NCI-H524 (cell line): Measurements from ENCODE around the gene MSH3.
"Not testable (repeated sequence)": the region's sequence is repeated elsewhere in the genome, so short reads cannot be mapped to it uniquely, and the experiment has no call there.

Source experiments
- DNase-seq, 2 experiments: peaks; one replicate each; lab custom pipeline; 2025; lab: John Stamatoyannopoulos, UW

The MSH3 gene

DNA sequence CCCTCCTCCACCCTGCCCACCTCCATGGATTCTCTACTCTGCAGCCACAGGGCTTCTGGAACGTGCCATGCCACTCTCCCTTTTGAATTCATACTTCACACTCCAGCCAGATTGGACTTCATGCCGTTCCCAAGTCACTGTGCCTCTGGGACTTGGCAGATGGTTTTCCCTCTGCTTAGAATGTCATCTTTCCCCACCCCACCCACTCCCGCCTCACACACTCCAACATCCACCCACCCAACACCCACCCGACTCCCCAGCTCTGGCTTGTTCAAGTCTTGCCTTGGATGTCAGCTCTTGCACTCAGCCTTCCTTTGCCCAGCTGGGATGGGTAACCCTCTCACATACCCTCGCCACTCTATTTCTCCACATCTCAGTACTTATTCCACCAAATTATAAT is 142.4 kb downstream of the MSH3 start:
- peak; percentile 7 to 58 for DNase-seq

DNA sequence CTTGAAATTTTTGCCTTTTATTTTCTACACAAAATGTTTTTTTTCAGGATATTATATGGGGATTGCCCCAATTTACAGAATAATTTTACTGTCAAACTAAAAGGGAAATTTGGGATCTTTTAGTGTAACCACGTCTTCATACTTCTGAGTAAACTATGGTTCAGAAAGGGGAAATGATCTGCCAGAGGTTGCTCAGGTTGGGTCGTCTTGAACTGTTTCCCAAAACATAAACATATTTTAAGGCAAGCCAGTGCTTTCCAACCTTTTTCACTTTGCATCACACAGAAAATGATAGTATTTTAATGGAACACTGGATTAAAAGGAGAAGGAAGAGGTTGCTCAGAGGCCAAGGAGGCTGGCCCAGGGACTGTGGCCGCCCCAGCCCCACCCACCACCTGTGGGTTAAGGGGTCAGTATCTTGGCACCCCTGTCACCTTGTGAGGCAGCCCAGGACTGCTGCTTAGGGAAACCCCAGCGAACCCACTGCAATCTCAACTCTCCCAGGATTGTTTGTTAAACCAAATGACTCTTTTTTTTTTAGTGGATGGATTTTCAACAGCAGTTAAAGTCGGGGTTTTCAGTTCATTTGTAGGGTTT is 143.1 kb downstream of the MSH3 start:
- DNase-seq: no peak

DNA sequence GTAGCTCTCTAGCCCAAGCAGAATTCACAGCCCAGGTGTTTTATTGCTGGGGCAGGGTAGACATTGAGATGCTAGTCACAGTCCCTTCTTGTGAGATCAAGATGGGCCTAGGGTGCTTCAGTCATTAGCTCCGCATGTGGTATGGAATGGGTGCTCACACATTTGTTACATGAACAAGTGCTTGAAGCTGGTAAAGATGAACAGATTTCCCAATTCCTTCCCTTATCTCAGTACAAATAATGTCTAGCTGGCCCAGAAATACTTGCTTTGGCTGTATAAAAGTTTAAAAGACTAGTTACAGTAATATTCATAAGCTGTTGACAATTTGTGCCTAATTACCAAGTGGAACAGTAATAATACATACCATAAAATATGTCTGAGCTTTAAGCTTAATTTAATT is 143.7 kb downstream of the MSH3 start:
- no peak for DNase-seq

DNA sequence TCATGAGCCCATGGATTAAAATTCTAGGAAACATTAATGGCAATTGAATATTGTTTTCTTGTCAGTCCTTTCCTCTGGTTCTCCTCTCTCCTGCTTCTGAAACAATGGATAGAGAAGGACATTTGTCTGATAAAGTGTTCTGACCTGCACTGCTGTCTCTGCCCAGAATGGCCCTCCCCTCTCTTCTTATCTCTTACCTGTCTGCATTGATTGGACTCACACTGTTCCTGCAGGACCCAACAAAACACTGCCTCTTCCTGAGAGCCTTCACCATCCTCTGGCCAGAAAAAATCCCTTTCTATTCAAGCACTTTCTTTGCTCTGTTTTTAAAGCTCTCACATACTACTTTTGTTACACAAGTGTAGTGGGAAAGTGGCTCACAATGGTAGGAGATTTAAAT is 144.2 kb downstream of the MSH3 start:
- no peak for DNase-seq

DNA sequence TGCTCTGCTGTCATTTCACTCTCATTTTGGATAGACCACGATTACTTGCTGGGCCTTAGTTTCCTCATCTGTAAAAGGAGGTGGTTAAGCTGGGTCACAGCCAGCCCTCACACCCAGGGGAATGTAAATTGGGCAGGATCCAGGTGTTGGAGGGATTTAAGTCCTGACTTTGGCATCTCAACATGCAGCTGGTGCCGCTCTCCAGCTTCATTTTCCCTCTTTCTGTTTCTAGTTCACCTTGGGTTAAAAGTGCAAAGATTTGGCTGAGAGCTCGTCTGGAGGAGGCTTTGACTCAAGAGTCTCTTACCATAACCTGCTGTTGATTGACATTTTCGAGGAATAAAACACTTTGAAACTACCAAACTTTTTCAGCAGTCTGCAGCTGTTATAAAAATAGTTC is 144.6 kb downstream of the MSH3 start:
- DNase-seq: peak; percentile 65 to 70

DNA sequence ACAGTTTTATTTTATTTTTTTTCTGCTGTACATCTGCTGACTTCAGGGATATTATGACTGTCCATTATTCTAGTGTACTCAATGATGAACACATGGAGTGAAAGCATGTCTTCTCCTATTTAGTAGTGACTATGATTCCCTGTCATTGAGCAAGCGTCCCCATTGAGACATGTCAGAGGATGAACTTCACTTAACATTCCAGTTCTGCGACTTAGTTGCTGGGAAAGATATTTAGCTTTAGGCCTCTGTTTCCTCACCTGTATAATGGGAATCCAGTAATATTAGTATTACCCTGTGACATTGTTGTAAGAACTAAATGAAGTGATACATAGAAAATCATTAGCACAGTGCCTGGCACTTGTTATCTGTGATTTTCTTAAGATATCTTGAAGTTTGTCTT is 145.1 kb downstream of the MSH3 start:
- no peak for DNase-seq

DNA sequence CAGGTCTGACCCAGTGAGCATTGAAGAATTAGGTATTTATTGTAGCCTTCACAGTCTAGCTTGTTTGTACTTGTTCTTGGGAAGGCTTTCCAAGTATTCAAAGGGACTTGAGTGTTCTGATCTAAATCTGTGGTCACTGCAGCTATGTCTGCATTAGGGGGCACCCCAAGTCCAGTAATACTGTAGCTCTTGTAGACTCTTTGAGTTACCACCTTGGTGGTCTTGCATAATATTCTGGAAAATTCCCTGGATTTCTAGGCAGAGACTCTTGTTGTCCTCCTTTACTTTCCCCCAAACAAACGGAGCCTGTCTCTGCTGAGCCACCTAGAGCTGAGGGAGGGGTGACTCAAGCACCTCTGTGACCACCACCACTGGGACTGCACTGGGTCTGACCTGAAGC is 149.9 kb downstream of the MSH3 start:
- DNase-seq: no peak

DNA sequence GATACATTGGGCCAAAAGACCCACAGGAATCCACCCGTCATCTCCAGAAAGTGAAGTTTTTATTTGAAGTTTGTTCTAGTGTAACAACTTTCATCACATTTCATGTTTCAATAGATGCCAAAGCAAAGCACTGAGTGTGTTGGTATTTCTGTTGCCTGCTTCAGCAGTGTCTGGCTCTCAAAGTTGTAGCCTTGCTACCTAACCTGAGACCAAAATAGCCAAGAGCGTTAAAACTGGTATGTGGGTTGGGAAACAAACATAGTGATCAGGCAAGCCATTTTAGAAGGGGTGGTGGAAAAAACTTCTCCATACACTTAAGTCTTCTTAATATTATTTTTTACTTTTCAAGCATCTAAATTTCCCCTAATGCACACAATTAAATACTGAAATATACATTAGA is 150.6 kb downstream of the MSH3 start:
- DNase-seq: no peak

DNA sequence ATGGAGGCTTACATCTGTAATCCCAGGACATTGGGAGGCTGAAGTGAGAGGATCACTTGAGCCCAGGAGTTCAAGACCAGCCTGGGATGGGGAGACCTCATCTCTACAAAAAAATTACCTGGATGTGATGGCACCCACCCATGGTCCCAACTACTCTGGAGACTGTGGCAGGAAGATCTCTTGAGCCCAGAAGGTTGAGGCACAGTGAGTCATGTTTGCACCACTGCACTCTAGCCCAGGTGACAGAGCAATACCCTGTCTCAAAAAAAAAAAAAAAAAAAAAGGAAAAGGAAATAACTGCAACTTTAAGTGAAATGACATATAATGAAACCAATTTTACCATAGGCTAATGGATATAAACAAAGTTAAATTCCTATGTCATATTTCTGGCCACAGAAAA is 152.5 kb downstream of the MSH3 start:
- DNase-seq: no peak

DNA sequence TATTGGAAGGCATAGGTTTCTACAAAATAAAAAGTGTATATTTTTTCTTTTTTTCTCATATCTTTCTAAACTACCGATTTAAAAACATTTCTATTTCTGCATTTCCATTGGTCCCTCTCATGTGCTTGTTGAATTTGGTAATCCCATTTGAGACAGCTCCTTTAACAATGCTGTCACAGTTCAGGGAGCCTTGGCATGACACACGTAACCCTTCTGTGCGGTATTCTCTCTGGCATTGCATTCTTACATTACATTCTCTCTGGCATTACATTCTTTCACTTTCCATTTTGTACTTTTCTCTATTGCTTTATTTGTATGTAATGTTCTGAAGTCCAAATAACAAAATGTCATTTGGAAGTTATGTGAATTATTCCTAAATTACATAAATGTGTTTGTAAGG is 155.0 kb downstream of the MSH3 start:
- peak in 1 of 2 experiments; percentile 8 for DNase-seq

DNA sequence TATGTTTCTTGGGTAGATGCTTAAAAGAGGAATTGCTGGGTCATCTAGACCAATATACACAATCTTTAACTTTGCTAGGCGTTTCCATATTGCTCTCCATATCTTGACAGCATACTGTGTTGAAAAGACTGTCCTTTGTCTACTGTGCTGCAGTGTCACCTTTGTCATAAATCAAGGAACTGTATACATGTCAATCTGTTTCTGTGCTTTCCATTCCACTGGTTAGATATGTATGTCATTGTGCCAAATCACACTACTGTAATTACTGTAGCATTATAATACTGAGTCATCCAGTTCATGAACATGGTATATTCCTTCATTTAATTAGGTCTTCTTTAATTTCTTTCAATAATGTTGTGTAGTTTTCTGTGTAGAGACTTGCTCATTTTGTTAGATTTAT is 156.0 kb downstream of the MSH3 start:
- no peak for DNase-seq

DNA sequence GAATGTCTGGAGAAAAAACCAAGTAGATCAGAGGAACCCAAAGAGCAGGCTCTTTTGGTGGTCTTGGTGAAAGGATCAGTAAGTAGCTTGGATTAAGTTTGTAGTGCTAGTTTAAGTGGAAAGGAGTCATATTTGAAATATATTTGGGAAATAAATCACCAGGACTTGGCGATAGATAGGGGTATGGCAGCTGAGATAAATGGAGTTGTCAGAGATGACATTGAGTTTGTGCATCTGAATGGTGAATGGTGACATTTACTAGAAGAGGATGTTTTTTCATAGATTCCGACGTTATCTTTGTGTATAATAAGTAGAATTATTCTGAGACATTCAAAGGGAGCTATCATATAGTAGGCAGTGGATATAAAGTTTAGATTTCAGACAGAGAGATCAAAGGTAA is 162.1 kb downstream of the MSH3 start:
- DNase-seq: no peak

DNA sequence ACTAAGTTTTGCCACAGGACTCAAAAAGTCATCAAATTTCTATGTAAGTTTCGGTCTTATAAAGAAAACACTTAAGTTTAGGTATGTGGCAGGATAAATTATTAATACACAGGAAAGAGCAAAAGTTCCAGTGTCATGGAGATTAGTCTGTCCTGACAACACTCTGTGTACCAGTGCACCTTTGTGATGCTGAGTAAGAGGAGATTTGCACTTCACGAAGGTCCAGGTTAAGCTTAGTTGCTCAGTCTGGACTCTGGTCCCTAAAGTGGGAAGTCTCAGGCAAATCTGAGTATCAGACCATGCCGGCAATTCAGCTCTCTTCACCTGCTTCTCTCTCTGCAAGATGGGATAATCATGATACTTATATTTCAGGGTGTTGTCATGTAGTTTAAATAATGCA is 166.2 kb downstream of the MSH3 start:
- DNase-seq: no peak

DNA sequence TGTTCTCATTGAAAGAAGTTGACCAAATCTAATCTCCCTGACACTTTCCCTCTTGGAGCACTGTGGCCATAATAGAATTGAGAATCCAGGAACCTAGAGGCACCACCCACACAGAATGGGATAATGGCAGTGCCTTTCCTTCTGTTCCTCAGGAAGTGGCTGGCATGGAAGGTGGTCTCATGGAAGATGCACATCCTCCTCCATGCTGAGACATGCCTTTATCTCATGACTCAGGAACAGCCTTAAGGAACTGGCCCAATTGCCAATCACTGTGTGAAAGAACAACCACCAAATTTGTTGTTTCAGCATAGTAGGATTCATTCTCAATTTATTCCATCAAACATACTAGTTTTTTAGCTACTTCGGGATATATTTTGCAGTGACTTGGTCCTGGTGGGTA is 168.2 kb downstream of the MSH3 start:
- no peak for DNase-seq

DNA sequence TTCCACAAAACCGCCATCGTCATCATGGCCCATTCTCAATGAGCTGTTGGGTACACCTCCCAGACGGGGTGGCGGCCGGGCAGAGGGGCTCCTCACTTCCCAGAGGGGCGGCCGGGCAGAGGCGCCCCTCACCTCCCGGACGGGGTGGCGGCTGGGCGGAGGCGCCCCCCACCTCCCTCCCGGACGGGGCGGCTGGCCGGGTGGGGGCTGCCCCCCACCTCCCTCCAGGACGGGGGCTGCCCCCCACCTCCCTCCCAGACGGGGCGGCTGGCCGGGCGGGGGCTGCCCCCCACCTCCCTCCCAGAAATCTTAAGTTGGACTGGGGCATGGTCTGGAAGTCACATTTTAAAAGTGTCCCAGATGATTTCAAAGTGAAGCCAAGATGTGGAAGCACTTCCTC is 169.7 kb downstream of the MSH3 start:
- not testable (repeated sequence) for DNase-seq

DNA sequence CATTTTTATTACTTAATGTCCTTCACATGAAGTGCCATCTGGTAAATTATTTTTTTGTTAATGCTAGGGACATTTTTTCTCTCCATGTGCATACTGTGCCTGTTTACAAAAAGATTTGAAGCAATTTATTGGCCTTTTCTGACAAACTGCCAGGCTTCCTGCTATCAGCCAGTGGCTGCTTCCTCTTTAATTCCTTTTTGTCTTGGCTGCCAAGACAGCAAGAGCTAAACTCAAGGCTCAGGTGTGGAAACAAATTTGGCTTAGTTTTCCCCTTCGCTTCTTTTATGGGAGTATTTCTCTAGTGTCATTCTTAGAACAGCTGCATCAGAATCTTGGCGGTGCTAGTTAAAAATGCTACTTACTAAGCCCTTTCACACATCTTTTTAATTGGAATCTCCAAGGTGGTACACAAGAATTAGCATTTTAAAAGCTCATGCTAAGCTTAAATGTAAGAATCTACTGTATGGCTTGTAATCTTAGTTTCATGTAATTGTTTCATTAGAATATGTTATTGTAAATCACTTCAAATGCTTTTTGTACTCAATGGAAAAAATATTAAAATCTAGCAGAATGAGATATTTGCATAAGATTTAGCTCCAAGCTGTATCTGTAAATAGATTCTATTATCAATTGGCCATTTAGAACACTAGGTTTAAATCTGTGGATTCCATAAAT is 171.5 kb downstream of the MSH3 start:
- DNase-seq: peak; percentile 5 to 49

DNA sequence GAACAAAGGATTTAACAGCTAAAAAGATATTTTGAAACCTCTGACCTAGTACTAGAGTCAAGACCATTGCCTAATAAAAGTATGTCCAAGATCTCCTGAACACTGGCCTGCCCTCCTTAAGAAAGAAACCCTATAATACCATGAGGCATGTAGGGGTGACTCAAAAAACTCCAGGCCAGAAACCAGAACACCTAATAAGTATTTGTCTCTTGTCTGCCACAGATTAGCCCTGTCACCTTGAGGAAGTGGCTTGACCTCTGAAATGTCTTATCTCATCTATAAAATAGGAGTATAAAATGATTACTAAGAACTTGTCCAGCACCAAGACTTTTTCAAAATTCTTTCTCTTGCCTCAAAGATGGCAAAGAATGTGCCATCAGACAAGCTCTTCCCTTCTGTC is 180.3 kb downstream of the MSH3 start:
- DNase-seq: no peak

DNA sequence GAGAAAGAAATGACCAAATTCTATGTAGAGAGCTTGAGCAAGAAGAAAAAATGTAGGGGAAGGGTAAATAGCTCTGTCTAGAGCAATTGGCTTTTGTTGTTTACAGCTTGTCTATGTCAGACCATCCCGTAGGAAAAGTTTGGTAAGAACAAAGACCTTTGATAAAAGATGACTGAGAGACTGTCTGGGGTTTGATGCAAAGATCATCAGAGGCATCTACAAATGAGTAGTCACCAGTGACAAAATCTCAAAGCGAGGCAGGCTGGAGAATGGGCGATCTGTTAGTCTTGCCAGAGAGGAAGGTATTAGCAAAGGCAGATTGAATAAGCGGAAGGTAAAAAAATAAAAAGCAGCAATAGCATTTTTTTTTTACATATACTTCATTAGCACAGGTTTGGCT is 180.7 kb downstream of the MSH3 start:
- no peak for DNase-seq

DNA sequence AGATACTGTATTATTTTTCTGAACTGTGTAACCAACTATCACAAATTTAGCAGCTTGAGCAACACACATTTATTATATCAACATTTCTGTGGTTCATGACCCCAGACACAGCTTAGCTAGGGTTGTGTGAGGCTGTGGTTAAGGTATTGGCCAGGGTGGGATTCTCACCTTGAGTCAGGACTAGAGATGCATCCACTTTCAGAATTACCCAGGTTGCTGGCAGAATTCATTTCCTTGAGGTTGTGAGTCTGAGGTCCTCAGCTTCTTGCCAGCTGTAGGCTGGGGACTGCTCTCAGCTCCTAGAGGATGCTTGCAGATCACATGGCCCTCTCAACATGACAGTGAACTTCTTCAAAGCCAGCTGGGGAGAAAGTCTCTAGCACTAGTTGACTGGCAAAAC is 183.2 kb downstream of the MSH3 start:
- DNase-seq: no peak

DNA sequence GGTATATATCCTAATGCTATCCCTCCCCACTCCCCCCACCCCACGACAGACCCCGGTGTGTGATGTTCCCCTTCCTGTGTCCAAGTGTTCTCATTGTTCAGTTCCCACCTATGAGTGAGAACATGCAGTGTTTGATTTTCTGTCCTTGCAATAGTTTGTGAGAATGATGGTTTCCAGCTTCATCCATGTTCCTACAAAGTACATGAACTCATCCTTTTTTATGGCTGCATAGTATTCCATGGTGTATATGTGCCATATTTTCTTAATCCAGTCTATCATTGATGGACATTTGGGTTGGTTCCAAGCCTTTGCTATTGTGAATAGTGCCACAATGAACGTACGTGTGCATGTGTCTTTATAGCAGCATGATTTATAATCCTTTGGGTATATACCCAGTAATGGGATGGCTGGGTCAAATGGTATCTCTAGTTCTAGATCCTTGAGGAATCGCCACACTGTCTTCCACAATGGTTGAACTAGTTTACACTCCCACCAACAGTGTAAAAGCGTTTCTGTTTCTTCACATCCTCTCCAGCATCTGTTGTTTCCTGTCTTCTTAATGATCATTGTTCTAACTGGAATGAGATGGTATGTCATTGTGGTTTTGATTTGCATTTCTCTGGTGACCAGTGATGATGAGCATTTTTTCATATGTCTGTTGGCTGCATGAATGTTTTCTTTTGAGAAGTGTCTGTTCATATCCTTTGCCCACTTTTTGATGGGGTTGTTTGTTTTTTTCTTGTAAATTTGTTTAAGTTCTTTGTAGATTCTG is 186.8 kb downstream of the MSH3 start:
- not testable (repeated sequence) for DNase-seq

DNA sequence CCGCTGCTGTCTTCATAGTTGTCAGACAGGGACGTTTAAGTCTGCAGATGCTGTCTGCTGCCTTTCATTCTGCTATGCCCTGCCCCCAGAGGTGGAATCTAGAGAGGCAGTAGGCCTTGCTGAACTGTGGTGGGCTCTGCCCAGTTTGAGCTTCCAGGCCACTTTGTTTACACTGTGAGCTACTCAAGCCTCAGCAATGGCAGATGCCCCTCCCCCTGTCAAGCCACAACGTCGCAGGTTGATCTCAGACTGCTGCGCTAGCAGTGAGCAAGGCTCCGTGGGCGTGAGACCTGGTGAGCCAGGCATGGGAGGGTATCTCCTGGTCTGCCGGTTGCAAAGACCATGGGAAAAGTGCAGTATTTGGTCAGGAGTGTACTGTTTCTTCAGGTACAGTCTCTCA is 192.0 kb downstream of the MSH3 start:
- DNase-seq: not testable (repeated sequence)

DNA sequence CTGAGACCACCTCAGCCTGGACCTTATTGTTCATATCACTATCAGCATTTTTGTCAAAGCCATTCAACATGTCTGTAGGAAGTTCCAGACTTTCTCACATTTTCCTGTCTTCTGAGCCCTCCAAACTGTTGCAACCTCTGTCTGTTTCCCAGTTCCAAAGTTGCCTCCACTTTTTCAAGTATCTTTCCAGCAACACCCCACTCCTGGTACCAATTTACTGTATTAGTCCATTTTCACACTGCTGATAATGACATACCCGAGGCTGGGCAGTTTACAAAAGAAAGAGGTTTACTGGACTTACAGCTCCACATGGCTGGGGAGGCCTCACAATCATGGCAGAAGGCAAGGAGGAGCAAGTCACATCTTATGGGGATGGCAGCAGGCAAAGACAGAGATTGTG is 195.7 kb downstream of the MSH3 start:
- DNase-seq: not testable (repeated sequence)
